ENCODE data around the gene DHRS4.
A peak's percentile ranks its signal among the peaks of the same experiment; 100 is the strongest.
"Not testable (repeated sequence)": the region's sequence is repeated elsewhere in the genome, so short reads cannot be mapped to it uniquely, and the experiment has no call there.

DHRS4 gene

GRCh38 chr14:23939607-23940326 is 13.8 kb upstream of the DHRS4 start:
- no peak for DNase-seq (ENCODE audit: low read depth in 1 of 2, low spot score in 1 of 2)

GRCh38 chr14:23941230-23941629 is 12.3 kb upstream of the DHRS4 start:
- DNase-seq (ENCODE audit: low read depth in 1 of 2, low spot score in 1 of 2) = no peak

- no peak for DNase-seq (ENCODE audit: low read depth in 1 of 2, low spot score in 1 of 2)
Observed at GRCh38 chr14:23941669-23942068, 11.9 kb upstream of the DHRS4 start.

- no peak for DNase-seq (ENCODE audit: low read depth in 1 of 2, low spot score in 1 of 2)
Observed at GRCh38 chr14:23942587-23942986, 11.0 kb upstream of the DHRS4 start.

- DNase-seq (ENCODE audit: low read depth in 1 of 2, low spot score in 1 of 2) = not testable (repeated sequence)
Observed at GRCh38 chr14:23949069-23949468, 4.5 kb upstream of the DHRS4 start.

GRCh38 chr14:23950411-23951135 is 3.0 kb upstream of the DHRS4 start:
- DNase-seq (ENCODE audit: low read depth in 1 of 2, low spot score in 1 of 2) = no peak

- DNase-seq (ENCODE audit: low read depth in 1 of 2, low spot score in 1 of 2) = not testable (repeated sequence)
Observed at GRCh38 chr14:23951136-23951466, 2.5 kb upstream of the DHRS4 start.

GRCh38 chr14:23951590-23952201 is 1.9 kb upstream of the DHRS4 start:
- no peak for DNase-seq (ENCODE audit: low read depth in 1 of 2, low spot score in 1 of 2)

- not testable (repeated sequence) for DNase-seq (ENCODE audit: low read depth in 1 of 2, low spot score in 1 of 2)
Observed at GRCh38 chr14:23953116-23953463, 480 bp upstream of the DHRS4 start.

- DNase-seq (ENCODE audit: low read depth in 1 of 2, low spot score in 1 of 2) = not testable (repeated sequence)
Observed at GRCh38 chr14:23954279-23954614, 677 bp downstream of the DHRS4 start.

GRCh38 chr14:23954965-23955364 is 1.4 kb downstream of the DHRS4 start:
- not testable (repeated sequence) for DNase-seq (ENCODE audit: low read depth in 1 of 2, low spot score in 1 of 2)

GRCh38 chr14:23955811-23956210 is 2.2 kb downstream of the DHRS4 start:
- not testable (repeated sequence) for DNase-seq (ENCODE audit: low read depth in 1 of 2, low spot score in 1 of 2)

- not testable (repeated sequence) for DNase-seq (ENCODE audit: low read depth in 1 of 2, low spot score in 1 of 2)
Observed at GRCh38 chr14:23957913-23958569, 4.5 kb downstream of the DHRS4 start.

GRCh38 chr14:23960899-23961298 is 7.3 kb downstream of the DHRS4 start:
- not testable (repeated sequence) for DNase-seq (ENCODE audit: low read depth in 1 of 2, low spot score in 1 of 2)

GRCh38 chr14:23961704-23962103 is 8.1 kb downstream of the DHRS4 start:
- not testable (repeated sequence) for DNase-seq (ENCODE audit: low read depth in 1 of 2, low spot score in 1 of 2)

GRCh38 chr14:23969130-23969480 is 15.5 kb downstream of the DHRS4 start:
- not testable (repeated sequence) for DNase-seq (ENCODE audit: low read depth in 1 of 2, low spot score in 1 of 2)

- peak; percentile 22 to 54 for DNase-seq (ENCODE audit: low read depth in 1 of 2, low spot score in 1 of 2)
Observed at GRCh38 chr14:23969481-23970282, 16.1 kb downstream of the DHRS4 start.

- not testable (repeated sequence) for DNase-seq (ENCODE audit: low read depth in 1 of 2, low spot score in 1 of 2)
Observed at GRCh38 chr14:23970283-23970659, 16.7 kb downstream of the DHRS4 start.

GRCh38 chr14:23973178-23973577 is 19.6 kb downstream of the DHRS4 start:
- not testable (repeated sequence) for DNase-seq (ENCODE audit: low read depth in 1 of 2, low spot score in 1 of 2)

- not testable (repeated sequence) for DNase-seq (ENCODE audit: low read depth in 1 of 2, low spot score in 1 of 2)
Observed at GRCh38 chr14:23974041-23974440, 20.5 kb downstream of the DHRS4 start.

- not testable (repeated sequence) for DNase-seq (ENCODE audit: low read depth in 1 of 2, low spot score in 1 of 2)
Observed at GRCh38 chr14:23977208-23977607, 23.6 kb downstream of the DHRS4 start.

All from activated CD4-positive, alpha-beta T cell treated with anti-CD3 and anti-CD28 coated beads, Interleukin-2, amount 50 U/mL, for 24 hours (primary cell).